Measurements from ENCODE around the gene PLXNC1.

DNA sequence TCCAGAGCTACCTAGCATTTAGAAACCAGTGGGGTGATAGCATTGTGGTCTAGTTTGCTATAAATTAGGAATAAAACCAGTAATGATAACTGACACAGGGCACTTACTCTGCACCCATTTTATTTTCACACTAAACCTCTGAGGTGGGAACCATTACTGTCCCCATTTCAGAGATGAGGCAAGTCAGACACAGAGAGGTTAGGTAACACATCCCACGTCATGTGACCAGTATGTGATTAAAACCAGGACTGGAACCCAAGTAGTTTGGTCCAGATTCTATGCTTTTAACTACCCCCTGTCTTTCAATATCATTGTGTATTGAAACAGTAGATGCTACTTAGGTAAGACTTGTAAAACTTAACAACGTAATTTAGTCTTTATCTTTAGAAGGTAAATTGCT is 110.2 kb downstream of the PLXNC1 start:
- TF ChIP-seq, protein P1, sequence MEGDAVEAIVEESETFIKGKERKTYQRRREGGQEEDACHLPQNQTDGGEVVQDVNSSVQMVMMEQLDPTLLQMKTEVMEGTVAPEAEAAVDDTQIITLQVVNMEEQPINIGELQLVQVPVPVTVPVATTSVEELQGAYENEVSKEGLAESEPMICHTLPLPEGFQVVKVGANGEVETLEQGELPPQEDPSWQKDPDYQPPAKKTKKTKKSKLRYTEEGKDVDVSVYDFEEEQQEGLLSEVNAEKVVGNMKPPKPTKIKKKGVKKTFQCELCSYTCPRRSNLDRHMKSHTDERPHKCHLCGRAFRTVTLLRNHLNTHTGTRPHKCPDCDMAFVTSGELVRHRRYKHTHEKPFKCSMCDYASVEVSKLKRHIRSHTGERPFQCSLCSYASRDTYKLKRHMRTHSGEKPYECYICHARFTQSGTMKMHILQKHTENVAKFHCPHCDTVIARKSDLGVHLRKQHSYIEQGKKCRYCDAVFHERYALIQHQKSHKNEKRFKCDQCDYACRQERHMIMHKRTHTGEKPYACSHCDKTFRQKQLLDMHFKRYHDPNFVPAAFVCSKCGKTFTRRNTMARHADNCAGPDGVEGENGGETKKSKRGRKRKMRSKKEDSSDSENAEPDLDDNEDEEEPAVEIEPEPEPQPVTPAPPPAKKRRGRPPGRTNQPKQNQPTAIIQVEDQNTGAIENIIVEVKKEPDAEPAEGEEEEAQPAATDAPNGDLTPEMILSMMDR (IDR thresholded peaks at IDR 0.05; ENCODE audit: low read depth, low read length, missing input control) = no peak
- TF ChIP-seq RAD21 (IDR thresholded peaks at IDR 0.05) = no peak
- no peak for TF ChIP-seq TAF1 (conservative IDR thresholded peaks at IDR 0.05)
- TF ChIP-seq, protein P2, sequence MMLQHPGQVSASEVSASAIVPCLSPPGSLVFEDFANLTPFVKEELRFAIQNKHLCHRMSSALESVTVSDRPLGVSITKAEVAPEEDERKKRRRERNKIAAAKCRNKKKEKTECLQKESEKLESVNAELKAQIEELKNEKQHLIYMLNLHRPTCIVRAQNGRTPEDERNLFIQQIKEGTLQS (IDR thresholded peaks at IDR 0.05) = no peak
- no peak for TF ChIP-seq JUND (IDR thresholded peaks at IDR 0.05)
